LNCaP clone FGC (cell line): ENCODE data around the gene MYCBP.

Experiments
- DNase-seq: peaks from one replicate; pipeline ENCODE4 v3.0.0-alpha.2; 2011; ENCODE audit warnings: low read depth
- H3K4me3 ChIP-seq: 2 replicates; pipeline ENCODE4 v1.5.1; 2011; ENCODE audit warnings: mild to moderate bottlenecking, low read depth, low read length, control low read depth
- TF ChIP-seq, protein P1 (sequence below): IDR thresholded peaks from 2 replicates; pipeline ENCODE4 v1.5.1; 2012; ENCODE audit warnings: mild to moderate bottlenecking; ENCODE audit not compliant: control insufficient read depth, insufficient read depth; ENCODE audit errors: extremely low read depth

The MYCBP gene

DNA sequence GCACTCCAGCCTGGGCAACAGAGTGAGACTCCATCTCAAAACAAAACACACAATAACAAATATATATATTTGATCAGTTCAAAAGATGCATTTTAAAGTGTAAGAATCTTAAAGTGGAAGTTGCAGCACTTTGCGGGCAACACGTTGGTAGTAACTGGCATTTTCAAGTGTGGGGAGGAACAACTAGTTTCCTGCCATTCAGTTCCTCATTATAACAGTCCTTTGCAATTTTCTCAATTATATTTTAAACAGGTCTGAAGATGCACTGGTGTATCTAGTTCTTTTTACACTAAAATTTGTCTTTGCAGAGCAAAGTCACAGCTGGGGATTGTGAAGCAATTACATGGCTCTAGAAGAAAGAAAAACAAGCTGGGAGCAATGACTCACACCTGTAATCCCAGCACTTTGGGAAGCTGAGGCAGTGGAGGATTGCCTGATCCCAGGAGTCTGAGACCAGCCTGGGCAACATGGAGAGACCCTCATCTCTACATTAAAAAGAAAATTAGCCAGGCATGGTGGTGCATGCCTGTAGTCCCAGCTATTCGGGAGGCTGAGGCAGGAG is 38.8 kb downstream of the MYCBP start:
- no peak overlapping the region for H3K4me3 ChIP-seq
- no peak for DNase-seq
- TF ChIP-seq, protein P1, sequence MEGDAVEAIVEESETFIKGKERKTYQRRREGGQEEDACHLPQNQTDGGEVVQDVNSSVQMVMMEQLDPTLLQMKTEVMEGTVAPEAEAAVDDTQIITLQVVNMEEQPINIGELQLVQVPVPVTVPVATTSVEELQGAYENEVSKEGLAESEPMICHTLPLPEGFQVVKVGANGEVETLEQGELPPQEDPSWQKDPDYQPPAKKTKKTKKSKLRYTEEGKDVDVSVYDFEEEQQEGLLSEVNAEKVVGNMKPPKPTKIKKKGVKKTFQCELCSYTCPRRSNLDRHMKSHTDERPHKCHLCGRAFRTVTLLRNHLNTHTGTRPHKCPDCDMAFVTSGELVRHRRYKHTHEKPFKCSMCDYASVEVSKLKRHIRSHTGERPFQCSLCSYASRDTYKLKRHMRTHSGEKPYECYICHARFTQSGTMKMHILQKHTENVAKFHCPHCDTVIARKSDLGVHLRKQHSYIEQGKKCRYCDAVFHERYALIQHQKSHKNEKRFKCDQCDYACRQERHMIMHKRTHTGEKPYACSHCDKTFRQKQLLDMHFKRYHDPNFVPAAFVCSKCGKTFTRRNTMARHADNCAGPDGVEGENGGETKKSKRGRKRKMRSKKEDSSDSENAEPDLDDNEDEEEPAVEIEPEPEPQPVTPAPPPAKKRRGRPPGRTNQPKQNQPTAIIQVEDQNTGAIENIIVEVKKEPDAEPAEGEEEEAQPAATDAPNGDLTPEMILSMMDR, result no peak

DNA sequence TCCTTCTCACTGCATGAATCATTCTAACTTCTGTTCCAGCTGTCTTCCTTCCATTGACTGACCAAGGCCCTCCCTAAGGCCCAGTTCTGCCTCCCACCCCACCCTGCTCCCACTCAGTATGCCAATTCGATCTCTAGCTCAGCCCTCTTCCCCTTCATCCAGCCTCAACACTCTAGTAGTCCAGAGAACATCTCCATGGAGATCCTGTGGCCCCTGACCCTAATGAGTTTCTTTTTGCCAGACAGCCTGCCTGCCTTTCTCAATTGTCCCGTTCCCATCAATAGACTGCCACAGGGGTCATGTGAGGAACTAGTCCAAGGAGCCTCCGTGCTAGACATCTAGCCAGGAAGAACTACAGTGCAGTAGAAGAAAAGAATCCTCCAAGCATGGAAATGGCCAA is 40.0 kb downstream of the MYCBP start:
- no peak for DNase-seq
- TF ChIP-seq, protein P1, result no peak
- H3K4me3 ChIP-seq, result no peak overlapping the region

DNA sequence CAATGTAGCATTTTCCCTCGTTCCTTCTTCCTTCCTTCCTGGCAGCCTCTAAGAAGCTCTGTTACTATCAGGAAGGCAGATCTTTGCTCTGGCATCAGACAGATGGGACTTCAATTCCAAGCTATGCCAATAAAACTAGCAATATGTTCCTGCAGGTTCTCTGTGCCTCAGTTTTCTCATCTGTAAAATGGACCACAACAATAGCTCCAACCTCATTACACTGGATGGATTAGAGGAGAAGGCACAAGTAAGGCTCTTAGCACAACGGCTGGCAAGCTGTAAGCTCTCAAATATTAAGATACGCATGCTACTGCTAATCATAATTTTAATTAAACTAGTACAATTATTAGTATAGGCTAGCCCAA is 40.8 kb downstream of the MYCBP start:
- TF ChIP-seq, protein P1, result no peak
- DNase-seq, result no peak

DNA sequence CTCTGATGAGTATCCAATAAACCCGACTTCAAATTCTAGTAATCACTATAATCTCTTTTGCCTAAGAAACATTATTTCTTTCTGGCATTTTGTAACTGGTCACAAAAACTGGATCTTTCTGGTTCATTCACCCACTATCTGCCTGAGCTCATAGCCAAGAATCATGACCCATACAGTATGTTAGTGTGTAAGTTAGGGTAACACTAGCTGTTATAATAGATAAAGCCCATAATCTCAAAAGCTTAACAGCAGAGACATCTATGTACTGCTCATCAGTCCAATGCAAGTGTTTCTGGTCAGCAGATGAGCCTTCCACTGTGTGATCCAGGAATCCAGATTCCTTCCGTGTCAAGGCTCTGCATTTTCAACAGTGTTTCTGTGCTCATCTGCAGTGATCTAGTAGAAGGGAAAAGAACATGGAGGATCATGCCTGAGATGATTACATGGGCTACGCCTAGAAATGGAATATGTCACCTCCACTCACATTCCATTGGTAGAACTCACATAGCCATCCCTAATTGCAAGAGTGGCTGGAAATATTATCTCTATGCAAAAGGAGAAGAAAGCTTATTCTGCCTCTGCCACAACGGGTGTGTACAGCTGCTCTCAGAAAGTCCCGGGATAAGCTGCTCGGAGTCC is 41.3 kb downstream of the MYCBP start:
- H3K4me3 ChIP-seq, result no peak overlapping the region
- no peak for DNase-seq
- TF ChIP-seq, protein P1, result no peak

More for the DNA sequence above, 40.8 kb downstream of the MYCBP start:
- H3K4me3 ChIP-seq, result no peak overlapping the region

DNA sequence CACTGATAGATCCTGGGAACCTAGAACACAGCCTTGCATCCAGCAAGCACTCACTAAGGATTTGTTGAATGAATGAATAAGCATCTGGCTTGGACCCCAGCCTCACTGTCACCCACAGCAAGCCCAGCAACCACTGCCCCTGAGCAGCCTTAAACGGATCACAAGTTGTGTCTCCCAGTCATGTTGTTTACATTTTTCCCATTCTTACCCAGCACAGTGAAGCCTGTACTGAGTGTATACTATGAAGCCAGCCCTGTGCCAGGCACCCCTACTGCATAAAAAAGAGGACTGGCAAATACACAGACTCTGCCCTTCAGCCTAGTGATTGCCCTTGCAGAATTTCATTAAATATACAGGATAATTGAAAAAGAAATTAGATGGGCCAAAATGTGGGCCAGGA is 43.8 kb downstream of the MYCBP start:
- no peak for DNase-seq
- TF ChIP-seq, protein P1, result no peak

DNA sequence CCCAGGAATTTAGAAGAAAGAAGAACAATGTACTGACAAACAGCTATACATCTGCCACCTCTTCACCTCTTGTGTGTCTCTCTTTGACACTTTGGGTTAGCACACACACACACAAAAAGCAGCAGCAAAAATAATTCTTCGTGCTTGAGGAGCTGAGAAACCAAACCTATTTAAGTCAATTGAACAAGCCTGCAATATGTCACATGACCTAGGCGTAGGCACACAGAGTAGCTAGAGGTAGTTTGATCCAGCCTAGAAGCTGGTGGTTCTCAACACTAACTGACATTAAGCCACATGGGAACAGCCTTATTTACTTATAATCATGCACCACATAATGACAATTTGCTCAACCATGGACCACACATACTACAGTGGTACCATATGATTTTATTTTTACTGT is 45.8 kb downstream of the MYCBP start:
- no peak overlapping the region for H3K4me3 ChIP-seq
- no peak for DNase-seq
- TF ChIP-seq, protein P1, result no peak

More for the DNA sequence above, 43.8 kb downstream of the MYCBP start:
- H3K4me3 ChIP-seq, result no peak overlapping the region

DNA sequence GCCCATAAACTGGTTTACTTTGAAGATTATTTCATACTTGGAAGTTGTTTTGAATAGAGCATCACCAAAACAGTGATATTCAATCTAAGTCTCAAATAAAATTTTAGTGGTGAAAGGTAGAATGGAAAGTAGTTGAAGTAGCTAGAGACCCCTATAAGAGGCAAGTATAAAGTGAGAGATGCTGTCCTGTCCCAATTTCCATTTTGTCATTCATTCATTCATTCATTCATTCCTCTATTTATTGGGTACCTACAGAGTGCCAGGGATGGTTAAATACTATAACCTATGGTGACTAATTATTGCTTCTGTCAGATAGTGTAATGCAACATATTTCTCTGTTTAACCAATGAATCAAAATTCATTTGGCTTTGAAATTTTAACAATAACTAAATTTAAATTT is 46.3 kb downstream of the MYCBP start:
- DNase-seq, result no peak
- TF ChIP-seq, protein P1, result no peak
- no peak overlapping the region for H3K4me3 ChIP-seq
